Stimulated activated CD8-positive, alpha-beta memory T cell treated with anti-CD3 and anti-CD28 coated beads, Interleukin-12 subunit alpha, Interleukin-12 subunit beta, amount 100 ng/mL, for 24 hours (primary cell): Measurements from ENCODE around the gene C1orf159.
A peak's percentile ranks its signal among the peaks of the same experiment; 100 is the strongest.
"Not testable (repeated sequence)": the region's sequence is repeated elsewhere in the genome, so short reads cannot be mapped to it uniquely, and the experiment has no call there.

Experiments used
- DNase-seq: peaks from one replicate; pipeline ENCODE4 v3.0.0-alpha.2; 2020; ENCODE audit errors: extremely low read depth

The C1orf159 gene

DNA sequence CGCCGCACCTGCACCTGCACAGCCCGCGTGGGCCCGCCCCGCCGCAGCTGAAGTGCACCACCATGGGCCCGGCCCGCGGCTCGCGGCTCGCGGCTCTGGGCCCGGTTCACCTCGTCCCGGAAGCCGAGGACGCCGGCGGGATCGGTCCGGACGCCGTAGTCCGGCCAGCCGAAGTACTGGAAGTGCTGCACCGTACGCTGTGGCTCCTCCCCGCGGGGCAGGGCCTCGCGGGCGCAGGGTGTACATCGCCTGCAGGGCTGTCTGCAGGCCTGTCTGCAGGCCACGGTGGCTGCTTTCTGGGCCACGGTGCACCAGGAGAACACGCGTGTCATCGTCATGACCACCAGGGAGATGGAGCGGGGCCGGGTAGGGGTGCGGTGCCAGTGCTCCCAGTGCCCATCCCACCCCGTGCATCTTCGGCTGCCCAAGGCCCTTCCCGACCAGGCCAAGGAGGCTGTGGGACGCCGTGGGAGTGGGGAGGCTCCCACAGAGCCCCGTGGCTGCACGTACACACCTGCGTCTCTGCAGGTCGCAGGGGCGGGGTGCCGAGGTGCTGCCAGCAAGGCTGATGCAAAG is 48.5 kb downstream of the C1orf159 start:
- DNase-seq = no peak

DNA sequence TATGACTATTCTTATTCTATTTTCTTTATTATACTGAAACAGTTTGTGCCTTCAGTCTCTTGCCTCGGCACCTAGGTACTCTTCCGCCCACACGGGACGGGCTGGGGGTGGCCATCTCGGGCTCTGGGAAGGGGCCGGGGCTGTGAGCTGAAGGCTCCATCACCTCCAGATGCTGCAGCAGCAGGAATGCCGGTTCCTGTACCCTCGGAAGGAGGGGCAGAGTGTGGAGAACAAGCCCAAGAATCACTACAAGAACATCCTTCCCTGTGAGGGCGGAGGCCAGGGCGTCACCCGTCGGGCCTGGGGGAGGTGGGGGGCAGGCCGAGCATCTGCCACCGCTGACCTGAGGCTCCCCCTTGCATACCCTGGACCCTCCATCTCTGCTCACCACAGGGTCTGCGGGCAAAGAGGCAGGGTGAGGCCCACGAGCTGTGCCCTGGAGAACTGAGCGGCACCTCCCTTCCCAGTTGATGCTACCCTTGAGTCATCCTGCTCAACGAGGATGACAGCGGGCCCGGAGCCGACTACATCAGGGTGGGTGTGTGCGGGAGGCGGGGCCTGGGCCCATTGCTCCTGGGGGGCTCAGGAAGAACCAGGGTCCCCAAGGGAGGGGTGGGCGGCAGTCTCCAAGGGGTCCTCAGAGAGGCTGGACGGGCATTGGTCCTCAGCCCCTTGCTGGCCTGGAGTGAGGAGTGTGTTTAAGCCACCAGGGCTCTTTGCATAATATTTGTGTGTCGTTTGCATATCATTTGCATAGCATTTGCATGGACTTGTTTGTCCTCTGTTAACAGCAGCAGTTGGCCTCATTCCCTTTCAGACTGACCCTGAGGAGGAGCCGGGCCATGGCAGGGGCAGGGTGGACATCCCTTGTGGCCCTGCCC is 49.2 kb downstream of the C1orf159 start:
- DNase-seq = no peak

DNA sequence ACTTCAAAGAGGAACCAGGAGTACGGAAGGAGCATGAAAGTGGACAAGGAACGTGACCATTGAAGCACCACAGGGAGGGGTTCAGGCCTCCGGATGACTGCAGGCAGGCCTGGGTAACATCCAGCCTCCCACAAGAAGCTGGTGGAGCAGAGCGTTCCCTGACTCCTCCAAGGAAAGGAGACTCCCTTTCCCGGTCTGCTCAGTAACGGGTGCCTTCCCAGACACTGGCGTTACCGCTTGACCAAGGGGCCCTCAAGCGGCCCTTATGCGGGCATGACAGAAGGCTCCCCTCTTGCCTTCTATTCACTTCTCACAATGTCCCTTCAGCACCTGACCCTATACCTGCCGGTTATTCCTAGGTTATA is 50.0 kb downstream of the C1orf159 start:
- DNase-seq = not testable (repeated sequence)

DNA sequence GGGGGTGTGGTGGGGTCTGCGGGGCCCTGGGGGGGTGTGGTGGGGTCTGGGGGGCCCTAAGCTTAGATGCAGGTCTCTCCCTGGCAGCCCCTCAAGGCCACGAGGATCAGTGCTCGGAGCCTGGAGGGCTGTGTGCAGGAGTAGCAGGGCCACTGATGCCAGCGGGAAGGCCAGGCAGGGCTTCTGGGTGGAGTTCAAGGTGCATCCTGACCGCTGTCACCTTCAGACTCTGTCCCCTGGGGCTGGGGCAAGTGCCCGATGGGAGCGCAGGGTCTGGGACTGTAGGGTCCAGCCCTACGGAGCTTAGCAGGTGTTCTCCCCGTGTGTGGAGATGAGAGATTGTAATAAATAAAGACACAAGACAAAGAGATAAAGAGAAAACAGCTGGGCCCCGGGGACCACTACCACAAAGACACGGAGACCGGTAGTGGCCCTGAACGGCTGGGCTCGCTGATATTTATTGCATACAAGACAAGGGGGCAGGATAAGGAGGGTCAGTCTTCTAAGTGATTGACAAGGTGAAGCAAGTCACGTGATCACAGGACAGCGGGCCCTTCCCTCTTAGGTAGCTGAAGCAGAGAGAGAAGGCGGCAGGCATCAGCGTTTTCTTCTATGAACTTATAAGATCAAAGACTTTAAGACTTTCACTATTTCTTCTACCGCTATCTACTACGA is 50.5 kb downstream of the C1orf159 start:
- no peak for DNase-seq

DNA sequence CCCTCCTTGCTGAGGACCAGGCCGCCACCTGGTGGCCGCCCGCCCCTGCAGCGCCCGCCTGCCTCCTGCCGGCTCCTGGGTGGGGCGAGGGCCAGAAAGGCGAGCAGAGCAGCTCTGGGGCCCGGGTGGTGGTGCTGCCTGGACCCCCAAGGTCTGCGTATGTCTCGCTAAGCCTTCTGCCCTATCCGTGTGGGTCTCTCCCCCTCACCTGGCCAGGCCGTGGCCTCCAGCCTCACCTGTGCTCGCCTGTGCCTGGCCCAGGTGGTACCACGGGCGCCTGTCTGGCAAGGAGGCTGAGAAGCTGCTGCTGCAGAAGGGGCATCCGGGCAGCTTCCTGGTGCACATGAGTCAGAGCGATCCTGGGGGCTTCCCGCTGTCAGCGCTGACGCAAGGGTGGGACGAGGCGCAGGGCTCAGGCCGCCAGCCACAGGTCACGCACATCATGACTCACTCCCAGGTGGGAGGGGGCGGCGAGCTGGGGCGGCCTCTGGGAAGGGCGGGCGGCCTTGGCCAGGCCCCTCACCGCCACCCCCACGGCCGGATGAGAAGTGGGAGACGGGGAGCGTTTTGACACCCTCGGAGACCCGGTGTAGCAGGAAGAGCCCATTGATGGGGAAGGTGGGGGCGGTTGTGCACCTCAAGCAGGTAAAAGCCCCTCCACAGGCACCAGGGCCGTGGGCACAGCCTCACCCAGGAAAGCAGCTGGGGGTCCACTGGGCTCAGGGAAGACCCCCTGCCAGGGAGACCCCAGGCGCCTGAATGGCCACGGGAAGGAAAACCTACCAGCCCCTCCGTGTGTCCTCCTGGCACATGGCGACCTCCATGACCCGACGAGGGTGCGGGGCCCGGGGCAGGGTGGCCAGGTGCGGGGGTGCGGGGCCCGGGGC is 51.7 kb downstream of the C1orf159 start:
- DNase-seq = peak; percentile 78

DNA sequence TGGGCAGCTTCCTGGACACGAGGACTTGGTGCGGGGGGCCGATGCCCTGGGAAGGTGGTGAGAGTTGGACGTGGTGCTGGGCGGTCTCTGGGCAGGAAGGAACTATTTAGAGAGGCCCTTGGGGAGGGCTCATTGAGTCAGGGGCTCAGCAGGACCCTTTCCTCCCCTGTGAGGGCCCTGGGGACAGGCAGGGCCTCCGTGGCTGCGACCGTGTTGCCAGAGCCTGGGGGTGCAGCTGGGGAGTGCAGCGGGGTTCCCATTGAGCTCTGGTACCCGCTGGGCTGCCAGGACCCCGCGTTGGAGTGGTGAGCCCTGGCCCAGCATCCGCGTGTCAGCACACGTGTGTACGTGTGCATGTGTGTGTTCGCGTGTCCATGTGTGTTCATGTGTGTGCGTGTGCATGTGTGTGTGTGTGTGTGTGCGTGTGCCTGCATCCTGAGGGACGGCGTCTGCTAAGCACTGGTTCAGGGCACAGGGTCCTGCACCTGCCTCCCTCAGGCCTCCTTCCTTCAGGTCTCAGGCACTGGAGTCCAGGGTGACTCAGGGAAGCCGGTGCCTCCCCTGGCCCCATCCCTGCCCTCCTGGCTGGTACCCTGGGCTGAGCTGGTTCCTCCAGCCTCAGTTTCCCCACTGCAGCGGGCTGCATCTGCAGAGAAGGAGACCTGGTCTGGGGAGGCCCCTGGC is 52.5 kb downstream of the C1orf159 start:
- DNase-seq = no peak

DNA sequence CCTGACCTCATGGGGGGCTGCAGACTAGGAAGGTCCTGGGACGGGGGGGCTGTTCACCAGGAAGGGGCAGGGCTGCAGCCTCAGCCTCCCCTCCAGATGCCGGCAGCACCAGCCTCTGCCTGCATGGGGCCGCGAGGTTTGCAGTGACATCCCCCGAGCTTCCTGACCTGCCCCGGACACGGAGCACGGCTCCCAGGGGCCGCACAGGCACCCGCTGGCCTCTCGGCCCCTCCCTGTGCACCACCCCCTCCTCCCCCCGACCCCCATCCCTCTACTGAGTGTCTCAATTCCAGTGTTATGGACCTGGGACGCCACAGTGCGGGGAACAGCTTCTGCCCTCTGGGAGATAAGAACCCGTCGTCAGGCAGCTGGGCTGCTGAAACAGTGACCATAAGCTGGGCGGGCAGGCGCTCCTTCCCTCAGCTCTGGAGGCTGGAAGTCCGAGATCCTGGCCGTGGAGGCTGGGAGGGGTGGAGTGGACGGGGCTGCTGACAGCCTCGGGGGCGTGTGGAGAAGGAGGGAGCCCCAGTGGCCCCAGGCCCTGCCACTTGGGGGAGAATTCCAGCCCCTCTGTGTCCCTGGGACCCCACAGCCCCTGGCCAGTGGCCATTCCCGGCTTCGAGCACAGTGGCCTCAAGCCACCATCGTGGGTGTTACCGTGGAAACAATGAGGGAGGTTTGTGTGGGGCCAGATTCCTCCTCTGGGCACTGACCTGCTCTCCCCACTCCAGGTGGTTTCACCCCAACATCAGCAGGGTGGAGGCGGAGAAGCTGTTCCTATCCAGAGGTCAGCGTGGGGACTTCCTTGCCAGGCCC is 53.3 kb downstream of the C1orf159 start:
- DNase-seq = no peak

DNA sequence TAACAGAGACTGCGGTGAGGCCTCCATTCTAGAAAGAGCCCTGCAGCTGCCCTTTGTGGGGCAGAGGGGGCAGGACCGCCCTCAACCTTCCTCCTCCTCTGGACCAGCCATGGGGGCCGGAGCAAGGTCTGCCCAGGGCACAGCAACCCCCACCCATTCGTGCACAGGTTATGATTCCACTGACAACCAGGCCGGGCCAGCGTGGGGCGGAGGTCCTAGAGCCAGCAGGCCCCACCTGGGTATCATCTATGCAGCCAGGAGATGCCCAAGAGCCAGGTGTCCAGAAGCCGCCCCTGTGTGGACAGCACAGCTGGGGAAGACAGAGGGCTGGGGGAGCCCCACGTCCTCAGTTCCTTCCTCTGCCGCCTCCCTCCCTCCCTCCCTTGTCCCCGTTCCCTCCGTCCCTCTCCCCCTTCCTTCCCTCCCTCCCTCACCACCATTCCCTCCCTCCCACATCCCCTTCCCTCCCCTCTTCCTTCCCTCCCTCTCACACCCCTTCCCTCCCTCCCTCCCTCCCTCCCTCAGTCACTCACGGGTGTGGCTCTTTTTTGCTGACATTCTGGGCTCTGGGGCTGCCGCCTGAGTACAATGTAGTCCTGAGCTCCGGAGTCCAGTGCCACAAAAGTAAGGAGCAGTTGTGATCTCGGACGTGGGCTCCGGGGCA is 54.1 kb downstream of the C1orf159 start:
- no peak for DNase-seq

DNA sequence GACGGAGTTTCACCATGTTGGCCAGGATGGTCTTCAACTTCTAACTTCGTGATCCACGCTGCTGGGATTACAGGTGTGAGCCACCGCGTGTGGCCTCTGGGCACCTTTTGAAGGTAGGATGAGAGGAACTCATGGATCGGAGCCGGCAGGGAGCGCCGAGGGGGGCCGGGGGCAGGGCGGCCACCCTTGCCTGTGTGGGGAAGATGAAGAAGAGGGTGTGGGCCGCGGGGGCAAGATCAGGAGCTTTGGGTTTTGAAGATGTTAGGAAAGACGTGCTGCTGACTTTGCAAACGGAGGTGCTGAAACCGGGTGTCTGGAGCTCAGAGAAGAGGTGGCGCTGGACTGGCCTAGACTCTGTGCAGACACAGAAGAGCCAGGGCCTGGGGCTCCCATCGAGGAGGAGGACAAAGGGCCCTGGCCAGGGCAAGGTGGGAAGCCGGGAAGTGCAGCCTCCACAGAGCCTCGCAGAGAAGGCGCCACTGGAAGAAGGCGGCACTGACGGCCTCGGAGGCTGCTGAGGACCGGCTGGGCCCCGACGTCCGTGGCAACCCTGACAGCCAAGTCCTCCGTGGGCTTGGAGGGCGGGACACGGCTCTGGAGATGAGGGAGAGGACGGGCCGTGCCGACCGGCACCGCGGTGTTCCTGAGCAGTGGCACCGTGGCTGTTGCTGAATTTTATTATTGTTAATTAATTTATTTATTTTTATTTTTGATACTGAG is 55.4 kb downstream of the C1orf159 start:
- no peak for DNase-seq

DNA sequence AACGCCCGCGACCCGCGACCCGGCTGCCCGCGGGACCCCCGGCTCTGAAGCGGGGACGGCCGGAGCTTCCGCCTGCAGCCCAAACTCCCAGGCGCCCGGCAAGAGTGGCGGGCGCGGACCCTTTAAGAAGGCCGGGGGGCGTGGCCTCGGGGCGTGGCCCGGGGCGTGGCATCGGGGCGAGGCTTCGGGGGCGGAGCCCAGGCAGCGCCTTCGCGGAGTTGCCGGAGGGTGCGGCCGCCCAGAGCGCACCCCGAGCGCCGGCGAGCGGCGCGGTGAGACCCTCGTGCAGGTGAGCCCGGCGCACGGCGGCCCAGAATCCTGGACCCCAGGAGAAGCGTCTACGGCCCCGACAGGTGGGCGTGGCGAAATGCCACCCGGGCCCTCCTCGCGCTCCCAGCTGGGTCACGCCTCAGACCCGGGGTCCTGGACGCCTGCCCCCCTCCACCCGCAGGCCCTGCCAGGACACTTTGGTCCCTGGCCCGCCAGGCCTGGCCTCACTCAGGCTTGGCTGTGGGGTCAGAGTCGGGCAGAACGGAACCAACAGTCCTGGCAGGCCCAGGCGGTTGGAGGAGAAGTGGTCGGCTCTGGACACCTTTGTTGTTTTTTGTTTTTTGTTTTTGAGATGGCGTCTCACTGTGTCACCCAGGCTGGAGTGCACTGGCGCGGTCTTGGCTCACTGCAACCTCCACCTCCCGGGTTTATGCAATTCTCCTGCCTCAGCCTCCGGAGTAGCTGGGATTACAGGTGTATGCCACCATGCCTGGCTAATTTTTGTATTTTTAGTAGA is 56.2 kb downstream of the C1orf159 start:
- DNase-seq = peak; percentile 79

DNA sequence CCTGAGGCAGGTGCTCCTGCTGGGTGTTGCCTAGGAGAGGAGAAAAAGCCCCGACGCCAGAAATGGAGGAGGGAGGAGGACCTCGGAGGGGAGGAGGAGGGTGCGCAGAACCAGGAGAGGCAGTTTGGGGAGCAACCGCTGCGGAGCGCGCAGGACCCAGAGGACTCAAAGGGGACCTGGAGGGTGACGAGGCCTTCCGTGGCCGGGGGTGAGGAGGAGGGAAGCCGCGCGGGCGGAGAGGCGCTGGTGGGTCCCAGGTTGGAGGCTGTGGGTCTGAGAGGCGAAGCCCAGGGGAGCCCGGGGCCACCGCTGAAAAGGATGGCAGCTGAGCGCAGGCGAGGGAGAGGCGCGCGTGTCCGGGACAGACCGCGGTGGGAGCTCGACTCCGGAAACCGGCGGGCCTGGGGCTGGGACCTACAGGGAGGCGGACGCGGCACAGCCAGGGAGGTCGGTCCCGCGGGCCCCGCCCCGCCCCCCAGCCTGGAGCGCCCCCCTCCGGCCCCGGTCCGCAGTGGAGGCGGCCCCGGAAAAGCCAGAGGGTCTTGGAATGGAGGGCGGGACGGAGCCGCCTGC is 56.9 kb downstream of the C1orf159 start:
- DNase-seq = no peak

DNA sequence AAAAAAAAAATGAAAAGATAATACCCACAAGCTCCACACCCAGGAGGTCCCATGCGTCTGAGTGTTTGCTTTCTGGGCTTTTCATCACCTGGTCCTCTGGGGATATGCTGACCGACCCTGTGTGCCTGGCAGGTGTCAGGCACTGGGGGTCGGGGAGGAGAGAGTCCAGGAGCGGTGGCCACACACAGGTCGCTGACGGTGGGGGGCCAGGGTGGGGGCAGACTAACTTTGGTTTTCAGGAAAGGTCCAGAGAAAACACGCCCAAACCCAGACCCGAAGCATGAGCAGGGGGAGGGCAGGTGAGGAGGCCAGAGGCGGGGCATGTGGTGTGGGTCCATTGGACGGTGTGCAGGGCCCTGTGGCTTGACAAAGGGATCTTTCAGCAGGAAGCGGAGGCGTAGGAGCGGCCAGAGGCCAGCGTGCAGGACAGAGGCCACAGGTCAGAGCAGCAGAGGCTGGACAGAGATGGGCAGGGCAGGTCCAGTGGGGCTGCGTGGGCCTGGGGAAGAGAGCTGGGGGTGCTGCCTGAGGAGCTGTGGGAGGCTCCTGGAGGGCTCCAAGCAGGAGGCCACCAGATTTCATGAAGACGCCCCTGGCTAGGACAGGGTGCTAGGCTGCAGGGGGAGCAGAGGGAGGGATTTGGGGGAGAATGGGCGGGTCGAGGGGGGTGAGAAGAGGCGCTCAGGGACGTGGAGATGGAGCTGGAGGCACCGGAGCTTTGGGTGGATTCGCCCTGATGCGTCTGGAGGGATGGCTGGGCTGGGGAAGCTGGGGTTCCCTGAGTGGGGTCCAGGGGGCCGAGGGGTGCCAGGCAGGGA is 57.6 kb downstream of the C1orf159 start:
- DNase-seq = no peak

DNA sequence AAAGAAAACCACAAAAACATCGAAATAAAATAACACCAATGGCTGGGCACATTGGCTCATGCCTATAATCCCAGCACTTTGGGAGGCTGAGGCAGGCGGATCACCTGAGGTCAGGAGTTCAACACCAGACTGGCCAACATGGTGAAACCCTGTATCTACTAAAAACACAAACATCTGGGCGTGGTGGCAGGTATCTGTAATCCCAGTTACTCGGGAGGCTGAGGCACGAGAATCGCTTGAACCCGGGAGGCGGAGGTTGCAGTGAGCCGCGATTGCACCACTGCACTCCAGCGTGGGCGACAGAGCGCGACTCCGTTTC is 58.2 kb downstream of the C1orf159 start:
- DNase-seq = not testable (repeated sequence)

DNA sequence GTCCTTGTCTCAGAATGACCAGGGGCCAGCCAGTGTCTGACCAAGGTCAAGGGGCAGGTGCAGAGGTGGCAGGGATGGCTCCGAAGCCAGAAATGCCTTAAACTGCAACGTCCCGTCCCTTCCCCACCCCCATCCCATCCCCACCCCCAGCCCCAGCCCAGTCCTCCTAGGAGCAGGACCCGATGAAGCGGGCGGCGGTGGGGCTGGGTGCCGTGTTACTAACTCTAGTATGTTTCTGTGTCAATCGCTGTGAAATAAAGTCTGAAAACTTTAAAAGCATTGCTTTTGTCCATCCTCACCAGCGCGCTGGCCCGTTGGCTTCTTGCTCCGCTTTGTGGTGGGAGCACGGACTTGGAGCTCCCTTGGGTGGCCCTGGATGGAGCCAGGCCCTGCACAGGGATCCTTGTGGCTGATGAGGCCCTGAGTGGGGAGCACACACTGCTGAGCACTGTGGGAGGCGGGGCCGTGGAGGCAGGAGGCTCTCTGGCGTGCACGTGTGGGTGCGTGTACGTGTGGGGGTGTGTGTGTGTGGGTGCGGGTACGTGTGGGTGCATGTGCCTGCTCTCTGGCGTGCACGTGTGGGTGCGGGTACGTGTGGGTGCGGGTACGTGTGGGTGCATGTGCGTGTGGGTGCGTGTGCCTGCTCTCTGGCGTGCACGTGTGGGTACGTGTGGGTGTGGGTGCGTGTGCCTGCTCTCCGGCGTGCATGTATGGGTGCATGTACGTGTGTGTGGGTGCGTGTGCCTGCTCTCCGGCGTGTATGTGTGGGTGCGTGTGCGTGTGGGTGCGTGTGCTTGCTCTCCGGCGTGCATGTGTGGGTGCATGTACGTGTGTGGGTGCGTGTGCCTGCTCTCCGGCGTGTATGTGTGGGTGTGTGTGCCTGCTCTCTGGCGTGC is 59.8 kb downstream of the C1orf159 start:
- no peak for DNase-seq

DNA sequence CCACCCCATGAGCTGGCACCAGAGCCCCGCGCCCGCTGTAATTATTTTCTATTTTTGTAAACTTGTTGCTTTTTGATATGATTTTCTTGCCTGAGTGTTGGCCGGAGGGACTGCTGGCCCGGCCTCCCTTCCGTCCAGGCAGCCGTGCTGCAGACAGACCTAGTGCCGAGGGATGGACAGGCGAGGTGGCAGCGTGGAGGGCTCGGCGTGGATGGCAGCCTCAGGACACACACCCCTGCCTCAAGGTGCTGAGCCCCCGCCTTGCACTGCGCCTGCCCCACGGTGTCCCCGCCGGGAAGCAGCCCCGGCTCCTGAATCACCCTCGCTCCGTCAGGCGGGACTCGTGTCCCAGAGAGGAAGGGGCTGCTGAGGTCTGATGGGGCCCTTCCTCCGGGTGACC is 60.9 kb downstream of the C1orf159 start:
- no peak for DNase-seq

DNA sequence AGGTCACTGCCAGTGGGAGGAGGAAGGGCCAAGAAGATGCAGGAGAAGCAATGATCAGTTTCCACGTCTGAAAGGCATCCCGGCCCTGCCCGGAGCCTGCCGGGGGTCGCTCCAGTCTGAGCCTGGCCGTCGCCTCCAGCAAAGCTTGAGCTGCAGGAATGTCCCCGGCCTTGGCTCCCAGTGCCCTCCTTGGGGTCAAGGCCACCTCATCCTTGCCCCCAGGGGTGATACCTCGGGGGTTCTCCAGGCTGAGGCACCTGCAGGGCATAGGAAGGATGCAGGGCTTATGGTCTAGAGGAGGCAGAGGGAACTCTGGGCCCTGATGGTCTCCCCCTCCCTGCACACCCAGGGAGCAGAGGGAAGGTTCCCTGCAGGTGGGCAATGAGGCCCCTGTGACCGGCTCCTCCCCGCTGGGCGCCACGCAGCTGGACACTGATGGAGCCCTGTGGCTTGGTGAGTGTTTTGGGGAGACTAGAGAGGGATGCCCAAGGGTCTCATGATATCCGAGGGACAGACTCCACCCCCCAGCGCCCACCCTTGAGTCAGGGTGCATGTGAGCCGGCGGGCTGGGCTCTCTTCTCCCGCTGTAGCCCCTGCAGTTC is 61.7 kb downstream of the C1orf159 start:
- no peak for DNase-seq
